Iris pigment epithelial cell (primary cell): ENCODE measurements around the gene CMTM7.
A peak's percentile ranks its signal among the peaks of the same experiment; 100 is the strongest.

ENCODE experiments used
- DNase-seq: peaks from one replicate; pipeline ENCODE4 v3.0.0-alpha.2; 2011; ENCODE audit warnings: low read depth

CMTM7 gene

GRCh38 chr3:32381922-32382321 is 9.7 kb upstream of the CMTM7 start:
- DNase-seq = no peak

DNA sequence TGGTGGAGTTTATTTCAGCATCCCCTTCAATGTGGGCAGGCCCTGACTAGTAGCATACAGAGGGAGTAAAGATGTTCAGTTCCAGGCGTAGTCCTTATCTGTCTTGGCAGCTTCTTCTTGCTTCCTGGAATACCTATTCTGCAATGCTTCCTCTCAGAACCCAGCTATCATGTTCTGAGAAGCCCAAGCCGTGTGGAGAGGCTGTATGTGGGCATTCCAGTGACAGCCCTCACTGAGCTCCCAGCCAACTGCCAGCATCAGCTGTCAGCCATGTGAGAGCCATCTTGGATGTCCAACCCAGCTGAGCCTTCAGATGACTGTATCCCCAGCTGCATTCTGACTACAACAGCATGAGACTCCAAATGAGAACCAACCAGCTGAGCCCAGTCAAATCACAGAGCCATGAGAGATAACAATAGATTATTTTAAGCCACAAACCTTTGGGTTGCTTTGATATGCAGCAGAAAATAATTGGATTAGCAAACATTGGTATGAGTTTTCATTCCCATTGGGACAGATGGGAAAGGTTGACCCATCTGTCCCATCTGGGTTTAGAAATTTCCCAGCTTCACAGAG is 8.4 kb upstream of the CMTM7 start:
- no peak for DNase-seq

DNA sequence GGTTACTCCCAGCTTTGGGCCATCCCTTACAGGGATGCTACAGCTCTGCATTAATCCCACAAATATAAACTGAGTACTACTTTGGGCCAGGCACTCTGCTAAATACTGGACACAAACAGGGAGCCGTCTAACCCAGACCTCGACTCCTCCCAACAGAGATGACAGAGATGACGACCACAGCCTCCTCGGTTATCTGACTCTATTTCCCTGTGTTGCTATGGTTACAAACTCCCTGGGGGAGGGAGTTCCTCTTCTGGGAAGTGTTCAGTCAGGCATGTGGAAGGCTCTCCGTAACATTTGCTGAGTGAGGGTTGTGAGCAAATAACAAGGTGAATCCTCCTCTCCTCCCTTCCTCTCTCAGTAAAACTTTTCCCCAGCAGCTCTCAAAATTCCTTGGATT is 6.7 kb upstream of the CMTM7 start:
- peak; percentile 57 for DNase-seq

GRCh38 chr3:32387512-32387911 is 4.1 kb upstream of the CMTM7 start:
- DNase-seq = no peak

DNA sequence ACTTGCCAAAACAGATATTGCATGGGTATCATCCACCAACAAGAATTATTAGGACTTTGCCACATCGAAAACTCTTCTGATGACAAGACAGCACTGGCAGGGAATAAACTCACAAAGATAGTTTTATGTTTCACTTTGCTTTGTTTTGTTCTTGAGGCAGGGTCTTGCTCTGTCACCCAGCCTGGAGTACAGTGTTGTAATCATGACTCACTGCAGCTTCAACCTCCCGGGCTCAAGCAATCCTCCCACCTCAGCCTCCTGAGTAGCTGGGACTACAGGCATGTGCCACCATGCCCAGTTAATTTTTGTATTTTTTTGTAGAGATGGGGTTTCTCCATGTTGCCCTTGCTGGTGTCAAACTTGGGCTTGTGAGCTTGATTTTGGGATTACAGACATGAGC is 2.1 kb upstream of the CMTM7 start:
- DNase-seq = peak; percentile 47

- DNase-seq = peak; percentile 79
Observed at GRCh38 chr3:32392536-32393302, 1.1 kb downstream of the CMTM7 start.

GRCh38 chr3:32395496-32395895 is 3.8 kb downstream of the CMTM7 start:
- no peak for DNase-seq

- no peak for DNase-seq
Observed at GRCh38 chr3:32397941-32398340, 6.3 kb downstream of the CMTM7 start.

GRCh38 chr3:32398531-32398930 is 6.9 kb downstream of the CMTM7 start:
- peak; percentile 33 for DNase-seq

- DNase-seq = peak; percentile 59
Observed at GRCh38 chr3:32399030-32399620, 7.5 kb downstream of the CMTM7 start.

GRCh38 chr3:32401126-32401525 is 9.5 kb downstream of the CMTM7 start:
- no peak for DNase-seq

- DNase-seq = peak; percentile 64
Observed at GRCh38 chr3:32401556-32402081, 10.0 kb downstream of the CMTM7 start.

- no peak for DNase-seq
Observed at GRCh38 chr3:32403663-32404062, 12.0 kb downstream of the CMTM7 start.

DNA sequence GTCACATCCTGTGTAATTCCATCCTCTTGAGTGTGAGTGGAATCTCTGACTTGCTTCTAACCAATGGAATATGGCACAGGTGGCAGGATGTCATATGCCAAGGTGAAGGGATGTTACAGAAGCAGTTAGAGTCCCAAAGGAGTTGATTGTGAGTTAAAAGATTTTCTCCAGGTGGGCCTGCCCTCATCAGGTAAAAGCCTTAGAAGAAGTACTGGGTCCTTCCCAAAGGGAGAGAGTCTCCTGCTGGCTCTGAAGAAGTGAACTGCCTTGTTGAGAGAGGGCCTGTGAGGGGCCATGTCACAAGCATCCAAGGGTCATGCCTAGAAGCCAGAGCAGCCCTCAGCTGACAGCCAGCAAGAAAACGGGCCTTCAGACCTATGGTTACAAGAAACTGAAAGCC is 13.1 kb downstream of the CMTM7 start:
- no peak for DNase-seq

DNA sequence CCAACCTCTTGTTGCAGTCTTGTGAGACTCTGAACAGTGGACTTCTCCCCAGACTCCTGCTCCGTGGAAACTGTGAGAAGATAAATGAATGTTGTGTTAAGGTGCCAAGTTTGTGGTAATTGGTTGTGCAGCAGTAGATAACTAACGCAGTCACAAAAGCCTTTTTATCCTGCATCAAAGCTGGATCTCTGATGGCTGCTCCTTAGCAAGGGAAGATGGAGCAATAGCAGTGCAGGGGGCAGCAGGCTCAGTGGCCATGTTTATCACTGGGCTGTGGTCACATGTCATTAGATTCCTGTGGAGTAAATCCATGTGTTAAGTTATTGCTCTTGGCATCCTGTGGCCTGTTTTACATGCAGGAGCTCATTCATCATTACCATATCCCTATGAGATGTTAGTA is 13.5 kb downstream of the CMTM7 start:
- DNase-seq = peak; percentile 47

- no peak for DNase-seq
Observed at GRCh38 chr3:32405711-32406323, 14.2 kb downstream of the CMTM7 start.

GRCh38 chr3:32406486-32407408 is 15.1 kb downstream of the CMTM7 start:
- DNase-seq = no peak

DNA sequence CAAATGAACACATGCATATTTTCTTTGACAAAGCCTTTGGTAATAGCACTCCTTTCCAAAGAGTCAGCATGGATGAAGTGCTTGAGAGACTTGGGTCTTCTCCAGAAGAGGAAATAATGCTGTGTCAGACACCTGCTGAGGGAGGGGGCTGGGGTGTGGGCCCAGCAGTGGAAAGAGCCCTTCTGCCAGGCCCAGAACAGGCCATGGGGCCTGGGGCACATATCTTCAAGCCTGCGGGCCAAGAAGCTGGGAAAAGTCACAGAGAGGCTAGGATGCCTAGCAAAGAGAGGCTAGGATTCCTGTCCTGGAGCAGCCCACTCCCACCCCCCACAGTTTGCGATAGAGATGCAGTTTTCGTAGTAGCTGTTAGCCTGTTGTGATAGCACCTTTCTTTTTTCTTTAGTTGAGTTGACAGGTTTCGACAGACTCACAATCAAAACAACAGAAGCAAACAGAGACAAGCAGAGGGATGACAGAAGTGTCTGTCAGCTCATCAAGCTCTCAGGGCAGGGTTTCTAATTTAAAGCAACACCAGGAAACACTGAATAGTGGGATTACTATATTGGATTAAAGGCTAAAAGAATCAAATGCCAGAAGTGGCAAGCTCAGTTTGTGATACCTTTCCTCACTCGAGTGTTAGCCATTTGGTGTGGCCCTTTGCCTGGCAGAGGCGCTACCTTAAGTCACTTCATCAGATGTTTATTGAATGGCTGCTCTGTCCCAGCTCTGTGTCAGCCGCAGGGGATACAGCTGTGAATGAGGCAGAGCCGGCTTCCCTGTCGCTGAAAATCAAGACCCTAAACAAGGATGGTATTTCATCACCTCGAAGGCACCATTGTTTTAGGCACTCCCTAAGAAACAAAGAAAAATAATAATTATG is 19.0 kb downstream of the CMTM7 start:
- DNase-seq = no peak

DNA sequence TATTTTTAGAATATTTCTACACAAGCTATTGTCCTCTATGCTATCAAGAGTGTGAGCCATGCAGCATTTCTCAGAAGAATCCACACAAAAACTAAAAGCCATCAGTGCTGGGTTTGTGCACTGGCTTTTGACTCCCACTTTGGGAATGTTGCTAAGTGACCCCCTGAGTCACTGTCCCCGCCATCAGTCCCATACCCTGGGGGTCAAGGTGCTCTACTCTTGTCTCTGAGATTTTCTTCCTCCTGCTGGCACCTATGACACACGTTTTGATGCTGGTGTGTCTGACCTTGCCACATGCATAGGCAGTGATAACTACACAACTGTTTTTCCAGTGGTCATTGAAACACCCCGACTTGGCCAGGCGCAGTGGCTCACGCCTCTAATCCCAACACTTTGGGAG is 19.8 kb downstream of the CMTM7 start:
- DNase-seq = no peak

DNA sequence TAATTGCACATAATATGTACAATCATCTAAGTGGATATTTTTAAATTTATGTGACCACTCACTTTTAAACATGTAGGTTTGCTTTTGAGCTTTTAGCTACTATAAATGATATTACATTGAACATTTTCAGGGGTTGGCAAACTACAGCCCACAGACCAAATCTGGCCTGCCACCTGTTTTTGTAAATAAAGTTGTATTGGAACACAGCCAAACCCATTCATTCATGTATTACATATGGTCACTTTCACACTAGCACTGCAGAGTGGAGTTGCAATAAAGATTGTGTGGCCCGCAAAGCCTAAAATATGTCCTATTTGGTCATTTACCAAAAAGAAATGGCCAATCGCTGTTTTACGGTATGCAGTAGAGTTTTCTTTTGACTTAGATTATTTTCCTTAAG is 21.2 kb downstream of the CMTM7 start:
- no peak for DNase-seq
